ENCODE measurements around the gene OR1F1. TPM values are rescaled to one million over a fixed set of nuclear protein-coding genes. Genes with fewer than 3 reads are reported as not detected.

The OR1F1 gene
- total RNA-seq, 2 donors from 2014 or later: not detected

DNA sequence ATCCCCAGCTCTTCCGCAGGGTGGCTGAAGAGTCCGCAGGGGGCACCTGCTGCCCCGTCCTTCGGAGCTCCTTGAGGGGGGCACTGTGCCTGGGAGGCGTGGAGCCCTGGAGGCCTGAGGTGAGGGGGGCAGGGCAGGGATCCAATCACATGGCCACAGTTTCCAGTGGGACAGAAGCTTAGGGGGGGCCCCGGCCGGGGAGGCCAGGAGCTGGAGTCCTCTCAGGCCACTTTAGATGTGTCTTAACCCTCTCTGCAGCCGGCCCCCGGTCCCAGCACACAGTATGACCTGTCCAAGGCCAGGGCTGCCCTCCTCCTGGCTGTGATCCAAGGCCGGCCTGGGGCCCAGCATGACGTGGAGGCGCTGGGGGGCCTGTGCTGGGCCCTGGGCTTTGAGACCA lies 42.3 kb upstream of the OR1F1 start:
- no peak for DNase-seq (ENCODE audit: low spot score)
- H3K27ac Mint-ChIP-seq: no peak overlapping the region

DNA sequence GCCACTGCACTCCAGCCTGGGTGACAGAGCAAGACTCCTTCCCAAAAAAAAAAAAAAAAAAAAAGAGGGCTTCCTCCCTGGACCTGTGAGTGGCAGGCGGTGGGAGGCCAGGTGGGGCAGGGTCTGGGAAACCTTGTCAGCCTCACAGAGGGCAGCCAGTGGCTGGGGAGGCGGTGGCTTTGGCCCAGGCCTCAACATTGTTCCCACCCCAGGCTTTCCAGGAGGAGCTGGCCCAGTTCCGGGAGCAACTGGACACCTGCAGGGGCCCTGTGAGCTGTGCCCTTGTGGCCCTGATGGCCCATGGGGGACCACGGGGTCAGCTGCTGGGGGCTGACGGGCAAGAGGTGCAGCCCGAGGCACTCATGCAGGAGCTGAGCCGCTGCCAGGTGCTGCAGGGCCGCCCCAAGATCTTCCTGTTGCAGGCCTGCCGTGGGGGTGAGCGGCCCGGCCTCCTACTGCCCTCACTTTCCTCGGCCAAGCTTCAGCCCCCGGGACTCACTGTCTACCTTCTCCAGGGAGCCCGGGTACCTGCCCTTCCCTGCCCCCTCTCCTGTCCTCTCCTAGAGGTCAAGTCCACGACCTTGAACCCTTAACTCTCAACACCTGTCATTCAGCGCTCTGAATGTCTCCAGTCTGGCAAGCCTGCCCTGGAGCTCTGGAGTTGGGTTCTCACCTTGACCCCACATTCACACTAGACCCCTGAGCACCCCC lies 40.8 kb upstream of the OR1F1 start:
- ATAC-seq (no peak), DNase-seq (ENCODE audit: low spot score) (no peak)
- Mint-ChIP-seq H3K27me3 (no peaks in the 10 kb centered on the region), H3K4me1 (ENCODE audit: low read depth in 2 of 2) (peaks cover 20 to 22% of the 10 kb centered on the region in 2 donors), H3K27ac (no peak overlapping the region), H3K36me3 (no peaks in the 10 kb centered on the region), H3K9me3 (no peaks in the 10 kb centered on the region), H3K4me3 (no peak overlapping the region)

More for the DNA sequence above, 42.3 kb upstream of the OR1F1 start:
- no peak for ATAC-seq
- no peak overlapping the region for H3K4me3 Mint-ChIP-seq
- no peaks in the 10 kb centered on the region for H3K36me3 Mint-ChIP-seq
- peaks cover 10 to 15% of the 10 kb centered on the region in 2 donors for H3K4me1 Mint-ChIP-seq (ENCODE audit: low read depth in 2 of 2)
- no peaks in the 10 kb centered on the region for H3K9me3 Mint-ChIP-seq
- no peaks in the 10 kb centered on the region for H3K27me3 Mint-ChIP-seq

DNA sequence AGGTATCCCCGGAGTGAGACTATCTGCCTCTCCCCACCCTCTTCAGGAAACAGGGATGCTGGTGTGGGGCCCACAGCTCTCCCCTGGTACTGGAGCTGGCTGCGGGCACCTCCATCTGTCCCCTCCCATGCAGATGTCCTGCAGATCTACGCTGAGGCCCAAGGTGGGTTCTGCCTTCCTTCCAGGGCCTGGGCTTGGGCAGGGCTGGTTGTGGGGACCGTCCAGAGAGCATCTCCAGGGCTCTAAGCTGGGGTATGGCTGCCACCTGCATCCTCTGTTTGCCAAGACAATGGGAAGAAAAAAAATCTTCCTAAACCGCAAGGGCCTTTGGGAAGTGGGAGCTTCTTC lies 40.3 kb upstream of the OR1F1 start:
- Mint-ChIP-seq H3K27me3 (no peaks in the 10 kb centered on the region), H3K4me3 (no peak overlapping the region), H3K9me3 (no peaks in the 10 kb centered on the region), H3K4me1 (ENCODE audit: low read depth in 2 of 2) (peaks cover 22 to 23% of the 10 kb centered on the region in 2 donors), H3K27ac (no peak overlapping the region), H3K36me3 (no peaks in the 10 kb centered on the region)
- ATAC-seq (no peak), DNase-seq (ENCODE audit: low spot score) (no peak)

DNA sequence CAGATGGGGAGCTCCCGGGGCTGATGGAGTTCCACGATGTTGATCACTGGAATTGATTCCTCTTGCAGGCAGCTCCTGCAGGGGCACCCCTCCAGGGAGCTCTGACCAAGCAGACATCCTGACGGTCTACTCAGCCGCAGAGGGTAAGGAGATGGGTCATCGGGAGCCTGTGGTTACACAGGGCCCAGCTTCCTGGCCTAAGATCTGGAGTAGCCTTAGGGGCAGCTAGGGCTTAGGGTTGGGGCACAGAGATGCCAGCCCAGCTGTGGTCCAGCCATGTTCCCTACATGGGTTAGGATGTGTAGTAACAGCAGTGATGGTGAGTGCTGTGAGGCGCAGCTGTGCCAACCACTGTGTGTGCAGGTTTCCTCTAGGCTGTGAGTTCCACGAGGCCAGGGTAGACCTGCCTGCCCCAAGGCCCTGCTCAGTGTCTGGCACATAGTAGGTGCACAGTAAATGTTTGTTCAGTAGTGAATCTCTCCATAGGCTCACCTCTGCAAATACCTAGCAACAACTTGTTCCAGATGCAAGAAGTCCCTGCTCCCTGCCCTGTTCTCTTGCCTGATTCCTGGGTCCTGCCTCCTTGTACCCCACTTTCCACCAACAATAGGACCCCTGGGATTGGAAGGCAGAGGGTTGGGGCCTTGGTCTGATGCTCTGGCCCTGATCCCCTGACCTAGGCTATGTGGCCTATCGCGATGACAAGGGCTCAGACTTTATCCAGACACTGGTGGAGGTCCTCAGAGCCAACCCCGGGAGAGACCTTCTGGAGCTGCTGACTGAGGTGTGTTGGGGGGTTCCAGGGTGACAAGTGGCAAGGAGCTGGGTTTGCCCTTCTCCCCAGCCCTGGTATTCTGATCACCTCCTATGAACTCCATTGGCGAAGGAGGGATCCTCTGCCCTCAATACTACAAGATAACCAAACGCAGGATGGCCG lies 39.5 kb upstream of the OR1F1 start:
- Mint-ChIP-seq H3K27ac (peak overlapping the region in 1 of 2 donors; percentile 93), H3K36me3 (no peaks in the 10 kb centered on the region), H3K9me3 (no peaks in the 10 kb centered on the region), H3K4me3 (peak overlapping the region; percentile 88), H3K27me3 (no peaks in the 10 kb centered on the region), H3K4me1 (ENCODE audit: low read depth in 2 of 2) (peaks cover 25% of the 10 kb centered on the region in 2 donors)
- ATAC-seq (no peak), DNase-seq (ENCODE audit: low spot score) (no peak)

DNA sequence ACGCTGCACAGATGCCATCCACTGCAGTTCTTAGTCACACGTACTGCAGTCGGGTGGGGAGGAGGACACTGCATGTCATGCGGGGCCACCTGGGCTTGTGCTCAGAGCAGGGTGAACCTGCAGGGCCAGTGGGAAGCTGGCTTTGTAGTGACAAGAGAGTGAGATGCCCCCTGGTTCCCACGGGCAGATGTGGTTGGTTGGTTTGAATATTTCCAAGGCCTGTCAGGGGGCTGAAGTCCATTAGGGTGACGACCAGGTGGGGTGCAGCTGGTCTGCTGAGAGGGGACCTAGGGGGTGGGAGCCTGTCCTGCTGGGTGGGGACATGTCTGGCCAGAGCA lies 38.8 kb upstream of the OR1F1 start:
- Mint-ChIP-seq H3K27me3 (no peaks in the 10 kb centered on the region), H3K36me3 (no peaks in the 10 kb centered on the region), H3K27ac (peak overlapping the region in 1 of 2 donors; percentile 93), H3K4me3 (peak overlapping the region; percentile 88), H3K9me3 (no peaks in the 10 kb centered on the region), H3K4me1 (ENCODE audit: low read depth in 2 of 2) (peaks cover 25 to 26% of the 10 kb centered on the region in 2 donors)
- ATAC-seq: no peak
- DNase-seq (ENCODE audit: low spot score): no peak

DNA sequence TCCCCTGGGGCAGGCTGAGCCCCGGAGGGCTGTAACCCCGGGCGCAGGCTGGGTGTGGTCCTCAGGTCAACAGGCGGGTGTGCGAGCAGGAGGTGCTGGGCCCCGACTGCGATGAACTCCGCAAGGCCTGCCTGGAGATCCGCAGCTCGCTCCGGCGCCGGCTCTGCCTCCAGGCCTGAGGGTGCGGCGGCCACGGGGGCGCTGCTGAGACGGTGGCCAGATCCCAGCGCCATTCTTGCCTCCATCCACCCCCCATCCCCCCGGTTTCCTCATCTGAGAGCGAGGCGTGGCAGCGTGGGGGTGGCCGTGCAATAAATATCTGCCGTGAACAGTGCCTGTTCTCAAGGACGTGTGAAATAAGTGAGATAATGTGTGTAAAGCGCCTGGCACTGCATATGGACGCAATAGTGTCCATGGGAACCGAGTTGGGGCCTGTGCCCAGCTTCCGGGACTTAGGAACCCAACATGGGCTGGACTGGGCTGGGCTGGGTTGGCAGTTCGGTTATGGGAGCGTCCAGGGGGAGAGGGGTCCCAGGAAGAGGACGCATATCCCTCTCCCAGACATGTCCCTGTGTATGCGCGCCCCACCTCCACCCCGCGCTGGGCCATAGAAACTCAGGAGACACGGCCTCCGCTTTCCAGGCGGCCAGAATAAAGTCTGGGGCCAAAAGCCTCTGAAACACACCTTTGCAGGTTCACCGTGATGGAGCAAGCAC lies 38.2 kb upstream of the OR1F1 start:
- DNase-seq (ENCODE audit: low spot score): no peak
- no peaks in the 10 kb centered on the region for H3K9me3 Mint-ChIP-seq
- peak overlapping the region; percentile 85 to 93 for H3K27ac Mint-ChIP-seq
- peak; percentile 25 to 46 for ATAC-seq
- peak overlapping the region; percentile 88 for H3K4me3 Mint-ChIP-seq
- peaks cover 25 to 28% of the 10 kb centered on the region in 2 donors for H3K4me1 Mint-ChIP-seq (ENCODE audit: low read depth in 2 of 2)
- H3K27me3 Mint-ChIP-seq: no peaks in the 10 kb centered on the region
- H3K36me3 Mint-ChIP-seq: no peaks in the 10 kb centered on the region

DNA sequence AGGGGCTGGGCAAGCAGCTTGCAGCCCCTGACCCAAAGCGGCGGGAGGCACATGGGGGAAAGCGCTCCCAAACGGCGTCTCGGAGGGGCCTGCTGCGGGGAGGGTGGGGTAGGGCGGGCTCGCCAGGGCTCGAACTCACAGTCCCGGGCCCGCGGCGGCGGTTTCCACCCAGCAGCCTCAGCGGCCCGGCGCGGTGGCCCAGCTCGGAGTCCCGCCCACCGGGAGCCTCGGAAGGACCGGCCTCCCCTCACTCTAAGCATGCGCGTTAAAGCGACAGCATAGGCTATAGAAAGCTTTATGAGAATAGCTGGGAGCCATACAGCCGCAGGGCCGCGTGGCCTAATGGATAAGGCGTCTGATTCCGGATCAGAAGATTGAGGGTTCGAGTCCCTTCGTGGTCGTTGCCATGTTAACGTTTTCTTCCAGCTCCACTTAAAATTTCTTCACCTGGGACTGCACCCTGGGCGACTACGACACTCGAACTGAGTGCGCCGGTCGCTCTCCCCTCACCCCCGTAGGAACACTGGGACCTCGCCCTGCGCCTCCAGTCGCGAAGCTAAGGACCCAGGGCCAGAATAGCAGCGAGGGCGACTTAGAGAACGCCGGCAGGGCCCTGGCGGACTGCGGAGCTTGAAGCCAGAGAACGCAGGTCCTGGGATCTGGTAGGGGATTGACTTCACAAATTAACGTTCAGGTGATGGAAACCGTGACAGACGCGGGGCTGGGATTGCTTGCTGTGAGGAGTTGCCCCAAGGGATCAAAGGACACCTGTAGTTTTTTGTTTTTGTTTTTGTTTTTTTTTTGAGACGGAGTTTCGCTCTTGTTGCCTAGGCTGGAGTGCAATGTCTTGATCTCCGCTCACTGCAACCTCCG lies 37.4 kb upstream of the OR1F1 start:
- ATAC-seq: peak; percentile 88 to 92

DNA sequence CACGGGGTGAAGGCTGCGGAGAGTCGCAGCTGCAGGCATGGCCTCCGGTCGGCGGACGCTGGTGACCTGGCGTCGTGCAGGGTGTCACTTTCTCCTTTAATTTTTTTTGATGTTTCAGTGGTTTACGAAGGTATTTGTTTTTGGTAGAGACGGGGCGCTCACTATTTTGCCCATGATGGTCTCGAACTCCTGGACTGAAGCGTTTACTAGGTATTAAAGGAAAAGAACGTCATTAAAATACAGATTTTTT lies 36.1 kb upstream of the OR1F1 start:
- H3K36me3 Mint-ChIP-seq: no peaks in the 10 kb centered on the region
- H3K4me3 Mint-ChIP-seq: peak overlapping the region; percentile 81
- ATAC-seq (no peak), DNase-seq (ENCODE audit: low spot score) (no peak)
- no peaks in the 10 kb centered on the region for H3K27me3 Mint-ChIP-seq
- peaks cover 26 to 32% of the 10 kb centered on the region in 2 donors for H3K4me1 Mint-ChIP-seq (ENCODE audit: low read depth in 2 of 2)
- H3K9me3 Mint-ChIP-seq: no peaks in the 10 kb centered on the region
- peak overlapping the region; percentile 85 to 93 for H3K27ac Mint-ChIP-seq

More for the DNA sequence above, 37.4 kb upstream of the OR1F1 start:
- H3K27ac Mint-ChIP-seq: peak overlapping the region; percentile 85 to 93
- H3K36me3 Mint-ChIP-seq: no peaks in the 10 kb centered on the region
- H3K9me3 Mint-ChIP-seq: no peaks in the 10 kb centered on the region
- H3K4me3 Mint-ChIP-seq: peak overlapping the region; percentile 88
- no peaks in the 10 kb centered on the region for H3K27me3 Mint-ChIP-seq
- peak; percentile 96 for DNase-seq (ENCODE audit: low spot score)
- H3K4me1 Mint-ChIP-seq (ENCODE audit: low read depth in 2 of 2): peaks cover 25 to 32% of the 10 kb centered on the region in 2 donors

DNA sequence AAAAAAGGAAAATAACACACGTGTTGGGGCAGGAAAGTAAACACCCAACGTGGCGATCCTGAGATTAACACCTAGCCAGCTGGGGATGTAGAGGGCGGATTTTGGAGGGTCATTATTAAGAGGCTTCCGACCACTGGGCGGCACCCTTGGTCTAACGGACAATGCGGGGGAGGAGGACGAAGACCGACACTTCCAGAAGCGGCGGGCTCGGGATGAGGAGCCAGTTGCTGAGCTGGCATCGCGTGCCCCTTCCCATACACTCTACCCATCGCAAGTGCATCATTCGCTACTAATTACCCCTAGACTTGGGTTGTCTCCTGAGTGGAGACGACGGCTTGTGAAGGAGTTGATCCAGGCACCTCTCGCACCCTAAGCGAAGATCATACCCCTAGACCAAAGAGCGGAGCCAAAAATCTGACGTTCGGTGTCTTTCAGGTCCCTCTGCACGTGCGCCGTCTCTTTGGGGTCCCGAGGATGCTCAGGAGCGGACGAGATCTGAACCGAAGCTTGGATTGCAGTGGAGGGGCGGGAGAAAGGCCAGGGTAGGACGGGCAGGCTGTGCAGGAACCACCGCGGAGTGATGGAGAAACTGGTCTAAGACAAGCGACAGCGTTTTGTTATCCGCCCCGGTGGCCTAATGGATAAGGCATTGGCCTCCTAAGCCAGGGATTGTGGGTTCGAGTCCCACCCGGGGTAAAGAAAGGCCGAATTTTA lies 35.6 kb upstream of the OR1F1 start:
- Mint-ChIP-seq H3K36me3 (no peaks in the 10 kb centered on the region), H3K4me3 (peak overlapping the region; percentile 81), H3K27me3 (no peaks in the 10 kb centered on the region), H3K27ac (peak overlapping the region; percentile 85 to 93), H3K4me1 (ENCODE audit: low read depth in 2 of 2) (peaks cover 31 to 37% of the 10 kb centered on the region in 2 donors), H3K9me3 (no peaks in the 10 kb centered on the region)
- peak; percentile 88 for DNase-seq (ENCODE audit: low spot score)
- peak; percentile 22 to 54 for ATAC-seq

DNA sequence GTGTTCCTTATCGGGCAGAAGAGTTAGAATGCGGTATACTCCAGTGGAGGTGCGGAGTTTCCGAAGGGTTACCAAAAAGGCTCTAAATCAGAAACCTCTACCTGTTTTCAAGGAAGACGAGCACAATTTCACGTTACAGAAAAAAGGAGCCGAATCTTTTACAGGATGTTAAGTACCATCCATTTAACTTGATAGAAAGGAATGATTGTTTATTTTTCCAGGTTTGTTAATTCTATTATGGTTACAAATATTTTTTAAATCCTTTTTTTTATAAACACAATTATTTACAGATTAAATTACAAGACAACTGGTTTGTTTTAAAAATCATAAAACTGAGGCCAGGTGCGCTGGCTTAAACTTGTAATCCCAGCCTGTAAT lies 35.0 kb upstream of the OR1F1 start:
- Mint-ChIP-seq H3K36me3 (no peaks in the 10 kb centered on the region), H3K27me3 (no peaks in the 10 kb centered on the region), H3K27ac (peak overlapping the region; percentile 85 to 93), H3K9me3 (no peaks in the 10 kb centered on the region), H3K4me3 (peak overlapping the region; percentile 81), H3K4me1 (ENCODE audit: low read depth in 2 of 2) (peaks cover 36 to 42% of the 10 kb centered on the region in 2 donors)
- ATAC-seq: no peak
- no peak for DNase-seq (ENCODE audit: low spot score)

DNA sequence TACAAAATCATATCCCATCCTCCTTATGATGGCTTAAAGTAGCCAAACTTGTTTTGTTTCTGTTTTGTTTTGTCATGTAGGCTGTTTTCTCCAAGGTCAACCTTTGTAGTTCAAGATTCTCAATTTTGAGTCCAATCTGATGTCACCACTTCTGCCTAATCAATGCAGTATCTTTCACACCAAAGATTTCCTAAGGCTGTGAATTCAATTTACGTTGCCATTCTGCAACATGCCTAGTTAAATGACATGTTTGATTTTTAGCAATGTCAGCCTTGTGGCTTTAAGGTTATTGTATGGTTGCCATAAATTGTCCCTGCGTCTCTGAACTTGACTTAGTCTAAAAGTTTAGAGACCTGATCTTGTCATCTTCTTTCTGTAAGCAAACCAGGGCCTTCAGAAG lies 32.8 kb upstream of the OR1F1 start:
- H3K27ac Mint-ChIP-seq: no peak overlapping the region
- DNase-seq (ENCODE audit: low spot score): no peak
- H3K4me3 Mint-ChIP-seq: no peak overlapping the region
- no peak for ATAC-seq
- H3K9me3 Mint-ChIP-seq: no peaks in the 10 kb centered on the region
- H3K36me3 Mint-ChIP-seq: no peaks in the 10 kb centered on the region
- H3K4me1 Mint-ChIP-seq (ENCODE audit: low read depth in 2 of 2): peaks cover 45 to 48% of the 10 kb centered on the region in 2 donors
- H3K27me3 Mint-ChIP-seq: no peaks in the 10 kb centered on the region

DNA sequence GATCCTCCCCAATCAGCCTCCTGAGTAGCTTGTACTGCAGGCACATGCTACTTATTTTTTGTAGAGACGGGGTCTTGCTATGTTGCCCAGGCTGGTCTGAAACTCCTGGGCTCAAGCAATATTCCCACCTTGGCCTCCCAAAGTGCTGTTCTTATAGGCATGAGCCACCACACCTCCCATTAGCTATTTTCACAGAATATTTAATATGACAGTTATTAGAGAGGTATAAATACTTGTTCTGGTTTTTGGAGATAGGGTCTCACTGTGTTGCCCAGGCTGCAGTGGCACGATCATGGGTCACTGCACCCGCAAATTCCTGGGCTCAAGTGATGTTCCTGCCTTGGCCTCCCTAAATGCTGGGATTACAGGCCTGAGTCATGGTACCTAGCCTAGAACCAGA lies 32.0 kb upstream of the OR1F1 start:
- Mint-ChIP-seq H3K36me3 (no peaks in the 10 kb centered on the region), H3K27me3 (no peaks in the 10 kb centered on the region), H3K4me1 (ENCODE audit: low read depth in 2 of 2) (peaks cover 39 to 42% of the 10 kb centered on the region in 2 donors), H3K4me3 (no peak overlapping the region), H3K9me3 (no peaks in the 10 kb centered on the region), H3K27ac (no peak overlapping the region)
- DNase-seq (ENCODE audit: low spot score) (no peak), ATAC-seq (no peak)
